Measurements from ENCODE around the gene GRIFIN.

GRCh38 chr7:2476776-2477446, 713 bp upstream of the GRIFIN start:
- TF ChIP-seq ZNF274 (IDR thresholded peaks at IDR 0.05; ENCODE audit: low read depth, low read length): no peak
- no peak for TF ChIP-seq YY1 (IDR thresholded peaks at IDR 0.05; ENCODE audit: insufficient read depth, insufficient read length)

All from NT2/D1 (cell line).